Nucleus accumbens (tissue), 56 donors: ENCODE results near the gene VOPP1.
"Not testable (repeated sequence)": the region's sequence is repeated elsewhere in the genome, so short reads cannot be mapped to it uniquely, and the experiment has no call there.

Source experiments
- DNase-seq, 56 donors: peaks; one replicate each; lab custom pipeline; 2025; lab: John Stamatoyannopoulos, UW

Gene VOPP1

GRCh38 chr7:55474944-55475854 lies 97.1 kb downstream of the VOPP1 start:
- DNase-seq, result no peak

- no peak for DNase-seq
Observed at GRCh38 chr7:55473932-55474331, 98.4 kb downstream of the VOPP1 start.

GRCh38 chr7:55472928-55473725 lies 99.2 kb downstream of the VOPP1 start:
- DNase-seq, result no peak

- not testable (repeated sequence) for DNase-seq
Observed at GRCh38 chr7:55472406-55472805, 99.9 kb downstream of the VOPP1 start.

GRCh38 chr7:55471594-55471993 lies 100.7 kb downstream of the VOPP1 start:
- not testable (repeated sequence) for DNase-seq

GRCh38 chr7:55470261-55470660 lies 102.0 kb downstream of the VOPP1 start:
- no peak for DNase-seq

GRCh38 chr7:55469721-55470120 lies 102.6 kb downstream of the VOPP1 start:
- no peak for DNase-seq

- DNase-seq, result peak in 12 of 56 donors; percentile 8 to 47 (median 32)
Observed at GRCh38 chr7:55469271-55469681, 103.0 kb downstream of the VOPP1 start.

GRCh38 chr7:55468495-55468894 lies 103.8 kb downstream of the VOPP1 start:
- no peak for DNase-seq

GRCh38 chr7:55467047-55467593 lies 105.2 kb downstream of the VOPP1 start:
- DNase-seq, result no peak

- no peak for DNase-seq
Observed at GRCh38 chr7:55465691-55466090, 106.6 kb downstream of the VOPP1 start.

- no peak for DNase-seq
Observed at GRCh38 chr7:55464422-55464821, 107.9 kb downstream of the VOPP1 start.

GRCh38 chr7:55463686-55464262 lies 108.5 kb downstream of the VOPP1 start:
- DNase-seq, result no peak

- no peak for DNase-seq
Observed at GRCh38 chr7:55458351-55458750, 114.0 kb downstream of the VOPP1 start.

- no peak for DNase-seq
Observed at GRCh38 chr7:55457801-55458200, 114.5 kb downstream of the VOPP1 start.

- no peak for DNase-seq
Observed at GRCh38 chr7:55452971-55453370, 119.3 kb downstream of the VOPP1 start.

GRCh38 chr7:55449992-55450535 lies 122.2 kb downstream of the VOPP1 start:
- DNase-seq, result no peak

GRCh38 chr7:55449205-55449991 lies 122.9 kb downstream of the VOPP1 start:
- no peak for DNase-seq

GRCh38 chr7:55448526-55448925 lies 123.8 kb downstream of the VOPP1 start:
- no peak for DNase-seq

- no peak for DNase-seq
Observed at GRCh38 chr7:55444786-55445185, 127.5 kb downstream of the VOPP1 start.
